ENCODE measurements around the gene VKORC1.

VKORC1 gene

GRCh38 chr16:31099860-31100638 is 5.5 kb upstream of the VKORC1 start:
- TF ChIP-seq CTCF (conservative IDR thresholded peaks at IDR 0.05) = no peak
- H3K27ac ChIP-seq = no peak overlapping the region

- no peak for TF ChIP-seq CTCF (conservative IDR thresholded peaks at IDR 0.05)
- peak overlapping the region; percentile 76 for H3K27ac ChIP-seq
Measured at GRCh38 chr16:31094088-31094423, 541 bp downstream of the VKORC1 start.

GRCh38 chr16:31093132-31093703 is 1.4 kb downstream of the VKORC1 start:
- H3K27ac ChIP-seq = peak overlapping the region; percentile 76
- TF ChIP-seq CTCF (conservative IDR thresholded peaks at IDR 0.05) = no peak

- no peak for TF ChIP-seq CTCF (conservative IDR thresholded peaks at IDR 0.05)
- H3K27ac ChIP-seq = no peak overlapping the region
Measured at GRCh38 chr16:31092330-31092729, 2.3 kb downstream of the VKORC1 start.

DNA sequence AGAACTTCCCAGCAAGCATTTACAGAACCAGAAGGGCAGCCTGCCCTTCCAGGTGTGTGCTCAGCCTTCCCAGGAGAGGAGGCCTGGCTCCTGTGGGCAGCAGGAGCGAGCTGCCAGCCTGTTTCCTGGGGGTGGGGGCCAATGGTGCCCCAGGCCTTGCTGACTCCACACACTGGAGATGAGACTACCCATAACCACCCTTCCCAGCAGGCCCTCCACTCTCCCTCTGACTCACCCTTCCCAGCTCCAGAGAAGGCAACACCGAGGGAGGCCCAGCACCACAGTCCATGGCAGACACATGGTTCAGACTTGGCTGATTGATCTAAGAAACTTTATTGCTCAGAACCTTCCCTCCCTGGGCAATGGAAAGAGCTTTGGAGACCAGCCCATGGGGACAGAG is 4.1 kb downstream of the VKORC1 start:
- no peak overlapping the region for H3K27ac ChIP-seq
- TF ChIP-seq CTCF (conservative IDR thresholded peaks at IDR 0.05) = no peak

DNA sequence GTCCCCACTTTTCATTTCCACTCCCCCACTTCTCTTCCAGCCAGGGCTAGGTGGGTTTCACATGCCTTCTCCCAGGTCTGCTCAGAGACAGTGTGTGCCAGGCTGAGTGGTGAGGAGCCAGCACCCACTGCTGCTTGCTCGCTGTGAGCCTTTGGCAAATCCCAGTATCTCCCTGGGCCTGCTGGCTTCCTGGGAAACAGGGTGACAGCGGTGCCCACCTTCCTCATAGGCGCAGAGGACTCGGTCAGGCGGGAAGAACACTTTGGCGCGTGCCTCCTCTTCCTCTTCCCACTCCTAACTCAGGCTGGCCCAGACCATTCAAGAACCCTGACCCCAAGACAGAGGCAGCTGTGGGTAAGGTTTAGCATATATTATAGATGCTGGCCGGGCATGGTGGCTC is 5.4 kb downstream of the VKORC1 start:
- no peak for TF ChIP-seq CTCF (conservative IDR thresholded peaks at IDR 0.05)
- H3K27ac ChIP-seq = no peak overlapping the region

- TF ChIP-seq CTCF (conservative IDR thresholded peaks at IDR 0.05) = no peak
- no peak within 1 kb of the TSS for H3K27ac ChIP-seq
Measured at GRCh38 chr16:31088459-31089183, 6.0 kb downstream of the VKORC1 start, which contains the start of gene PRSS53. Gene PRSS53, minus strand, starts transcription at chr16:31088943. Its CDS starts 134 bp downstream, at chr16:31088809.

Measured in VCaP (cell line).